TTC549 (cell line): ENCODE data around the gene CCL11.

Experiments used
- FAIRE-seq: peaks from 2 replicates; lab custom pipeline; 2012; peaks lifted over from hg19 to GRCh38; lab: Jason Lieb, UNC

Gene CCL11

GRCh38 chr17:34257299-34257985 lies 28.1 kb upstream of the CCL11 start:
- no peak for FAIRE-seq

DNA sequence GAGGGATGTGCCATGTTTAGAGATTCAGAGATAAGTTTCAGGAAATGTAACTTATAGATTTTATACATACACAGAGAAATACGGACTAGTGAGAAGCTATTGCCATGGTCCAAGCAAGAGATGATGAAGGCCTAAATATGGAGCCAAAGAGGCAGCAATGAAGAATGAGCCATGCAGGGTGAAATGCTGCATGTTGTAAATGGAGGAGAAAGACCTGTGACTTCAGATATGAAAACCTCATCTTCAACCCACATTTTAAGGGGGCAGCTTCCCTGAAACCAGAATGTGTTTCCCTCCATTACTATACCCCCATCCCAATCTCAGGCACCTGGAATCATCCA lies 27.6 kb upstream of the CCL11 start:
- FAIRE-seq, result no peak

GRCh38 chr17:34259146-34259545 lies 26.4 kb upstream of the CCL11 start:
- FAIRE-seq, result no peak

DNA sequence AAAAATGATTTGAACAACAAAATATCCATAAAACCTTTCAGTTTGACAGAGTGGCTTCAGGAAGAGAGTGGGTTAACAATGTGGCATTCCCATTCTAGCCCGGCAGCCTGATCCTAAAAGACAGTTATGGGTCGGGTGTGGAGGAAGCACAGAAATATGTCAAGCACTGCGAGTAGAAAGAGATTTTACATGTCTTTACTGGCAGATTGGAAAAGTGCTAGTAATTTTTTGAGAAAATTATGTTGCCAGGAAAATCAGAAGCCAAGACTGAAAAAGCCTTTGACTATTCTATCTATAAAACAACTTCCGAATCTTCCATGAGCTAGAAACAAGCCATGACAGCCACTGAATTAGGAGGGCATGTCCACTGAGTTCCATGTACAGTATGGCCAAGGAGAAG lies 24.7 kb upstream of the CCL11 start:
- no peak for FAIRE-seq

DNA sequence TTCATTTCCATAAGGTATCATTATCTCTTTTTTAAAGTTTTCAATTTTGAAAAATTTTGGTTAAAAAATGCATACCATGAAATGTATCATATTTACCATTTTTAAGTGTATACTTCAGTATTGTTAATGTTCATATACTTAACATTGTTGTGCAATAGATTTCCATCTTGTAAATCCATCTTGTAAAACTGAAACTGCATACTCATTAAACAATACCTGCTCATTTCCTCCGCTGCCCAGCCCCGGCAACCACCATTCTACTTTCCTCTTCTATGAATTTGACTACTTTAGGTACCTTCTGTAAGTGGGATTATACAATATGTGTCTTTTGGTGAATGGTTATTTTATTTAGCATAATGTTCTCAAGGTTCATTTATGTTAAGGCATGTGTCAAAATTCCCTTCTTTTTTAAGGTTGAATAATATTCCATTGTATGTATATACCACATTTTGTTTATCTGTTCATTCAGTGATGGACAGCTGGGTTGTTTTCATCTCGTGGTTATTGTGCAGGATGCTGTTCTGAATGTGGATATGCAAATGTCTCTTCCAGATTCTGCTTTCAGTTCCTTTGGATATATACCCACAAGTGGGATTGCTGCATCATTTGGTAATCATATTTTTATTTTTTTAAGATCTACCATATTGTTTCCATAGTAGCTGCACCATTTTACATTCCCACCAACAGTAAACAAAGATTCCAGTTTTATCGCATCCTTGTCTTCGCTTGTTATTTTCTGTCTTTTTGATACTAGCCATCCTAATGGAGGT lies 23.8 kb upstream of the CCL11 start:
- FAIRE-seq, result no peak

- no peak for FAIRE-seq
These were observed 19.8 kb upstream of the CCL11 start for GRCh38 chr17:34265711-34266110.

GRCh38 chr17:34269969-34270368 lies 15.6 kb upstream of the CCL11 start, which contains the start of gene CCL7:
Gene CCL7, plus strand, starts transcription at chr17:34270221. Its CDS starts 70 bp downstream, at chr17:34270291.
- no peak for FAIRE-seq

GRCh38 chr17:34275881-34276280 lies 9.7 kb upstream of the CCL11 start:
- FAIRE-seq, result no peak

GRCh38 chr17:34276826-34277225 lies 8.7 kb upstream of the CCL11 start:
- FAIRE-seq, result no peak

- FAIRE-seq, result no peak
These were observed 2.0 kb upstream of the CCL11 start for GRCh38 chr17:34283571-34283970.

- no peak for FAIRE-seq
These were observed 2.3 kb downstream of the CCL11 start for GRCh38 chr17:34287875-34288274.

DNA sequence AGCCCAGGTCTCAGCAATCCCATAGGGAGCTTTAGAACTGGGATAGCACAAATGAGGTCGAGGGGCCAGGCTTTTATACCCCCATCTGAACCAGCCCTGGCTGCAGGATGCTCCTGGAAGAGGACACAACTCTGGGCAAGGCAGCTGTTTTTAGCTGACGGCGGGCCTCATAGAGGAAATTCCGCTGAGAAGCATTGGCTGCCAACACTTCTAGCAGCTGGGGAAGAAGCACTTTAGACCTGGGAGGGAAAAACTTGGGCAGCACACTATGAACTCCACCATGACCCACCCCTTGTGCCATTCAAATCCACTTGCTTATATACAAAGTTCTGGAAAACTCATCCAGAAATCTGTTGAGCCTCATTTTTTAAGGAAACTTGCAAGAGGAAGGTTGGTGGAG lies 5.0 kb downstream of the CCL11 start:
- FAIRE-seq, result no peak

- no peak for FAIRE-seq
These were observed 6.3 kb downstream of the CCL11 start for GRCh38 chr17:34291721-34292348.

DNA sequence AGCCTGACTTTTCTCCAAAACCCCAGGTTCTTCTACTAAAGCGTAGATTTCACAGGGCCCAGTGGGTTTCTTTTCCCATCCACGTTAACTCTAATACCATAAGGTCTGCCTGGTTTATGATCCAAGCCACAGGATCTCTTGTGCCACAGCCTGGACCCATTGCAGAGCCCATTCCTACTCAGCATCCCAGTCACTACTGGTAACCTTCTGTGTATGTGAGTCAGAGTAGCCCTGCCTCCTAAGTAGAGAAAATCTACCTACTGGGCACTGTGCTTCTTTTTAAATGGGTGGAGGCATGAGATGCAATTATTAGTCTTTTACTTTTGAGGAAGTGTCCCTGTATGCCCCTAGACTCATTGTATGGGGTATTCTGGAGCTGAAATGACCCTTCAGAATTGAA lies 13.5 kb downstream of the CCL11 start:
- FAIRE-seq, result no peak

- FAIRE-seq, result no peak
These were observed 14.5 kb downstream of the CCL11 start for GRCh38 chr17:34299956-34300577.

- FAIRE-seq, result no peak
These were observed 15.3 kb downstream of the CCL11 start for GRCh38 chr17:34300652-34301370.

DNA sequence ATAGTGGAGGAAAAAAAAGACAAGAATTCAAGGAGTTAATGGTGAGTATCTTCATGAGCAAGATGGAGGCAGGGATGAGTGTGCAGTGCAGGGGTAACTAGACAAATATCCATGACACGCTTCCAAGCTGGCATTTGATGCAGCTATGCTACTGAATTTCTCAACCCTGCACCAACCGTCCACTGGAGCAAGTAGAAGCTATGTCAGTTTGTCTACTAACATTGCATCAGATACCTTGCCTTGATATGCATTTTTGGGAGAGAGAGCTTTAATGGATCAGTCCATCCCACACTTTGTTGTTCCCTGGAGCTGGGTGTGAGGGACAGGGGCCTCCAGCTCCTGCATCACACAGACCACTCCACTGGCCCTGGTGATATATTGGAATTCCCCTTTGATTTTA lies 16.4 kb downstream of the CCL11 start:
- no peak for FAIRE-seq

- no peak for FAIRE-seq
These were observed 17.1 kb downstream of the CCL11 start for GRCh38 chr17:34302636-34303035.

- no peak for FAIRE-seq
These were observed 18.1 kb downstream of the CCL11 start for GRCh38 chr17:34303606-34304005.

DNA sequence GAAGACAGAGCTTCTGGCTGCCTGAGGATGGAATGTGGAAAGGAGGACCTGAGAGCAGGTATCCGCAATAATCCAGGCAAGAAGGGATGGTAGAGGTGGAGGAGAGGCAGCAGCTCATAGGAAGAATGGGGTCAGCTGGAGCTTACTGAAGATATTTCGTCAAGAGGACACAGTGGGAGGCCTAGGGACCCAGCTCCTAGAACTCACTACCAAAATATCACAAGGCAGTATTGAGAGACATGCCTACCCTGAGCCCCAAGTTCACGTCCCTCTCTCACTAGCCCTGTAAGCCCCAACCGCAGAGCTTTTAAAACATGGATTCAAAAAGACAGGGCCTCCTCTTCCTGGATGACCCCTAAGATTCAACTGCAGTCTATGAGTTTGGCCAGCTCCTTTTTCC lies 19.5 kb downstream of the CCL11 start:
- FAIRE-seq, result no peak

DNA sequence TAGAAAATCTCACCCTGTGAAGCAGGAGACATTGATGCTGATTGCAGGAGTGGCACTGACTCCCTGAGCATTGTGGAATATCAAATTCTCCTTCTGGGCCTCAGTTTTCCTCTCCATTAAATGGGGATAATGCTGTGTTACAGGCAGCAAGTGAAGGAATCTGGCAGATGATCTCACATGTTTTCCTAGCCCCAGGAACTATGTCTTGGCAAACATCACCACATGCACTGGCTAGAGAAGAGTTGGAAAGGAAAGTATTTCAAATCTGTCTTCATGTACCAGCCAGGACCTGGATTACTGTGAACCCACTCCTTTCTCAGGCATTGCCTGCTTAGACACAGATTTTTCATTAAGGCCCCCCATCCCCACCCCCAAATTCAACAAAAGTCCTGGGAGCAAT lies 20.1 kb downstream of the CCL11 start:
- no peak for FAIRE-seq

GRCh38 chr17:34306466-34306865 lies 20.9 kb downstream of the CCL11 start:
- no peak for FAIRE-seq
